K562 (cell line): ENCODE results near the gene MTARC2. TPM values are rescaled to one million over a fixed set of nuclear protein-coding genes. Genes with fewer than 3 reads are reported as not detected.

Experiments used
- ATAC-seq: fragments of 200-7000 bp; cut with Tn5 transposase; 3 replicates; pipeline ENCODE4 v1.9.1; 2020; ENCODE audit warnings: moderate library complexity
- BruUV-seq: library from RNA; stranded (reverse); fragments of 400-500 nt; replicated peaks from 2 replicates; lab custom pipeline; 2021; lab: Mats Ljungman, UMichigan
- CTCF ChIA-PET: fragments of 300-600 bp; formaldehyde crosslinking; extraction: SDS; loops from one replicate; lab custom pipeline; 2021; ENCODE audit warnings: low intra/inter-chr PET ratio; lab: Yijun Ruan, JAX
- POLR2A ChIA-PET: fragments of 300-600, 350-650 bp; sonication (Branson Sonifier 250); formaldehyde crosslinking; extraction: SDS; loops from one replicate; lab custom pipeline; 2021; ENCODE audit warnings: antibody characterized with exemption, inconsistent platforms; lab: Yijun Ruan, JAX
- DNase-seq, 4 experiments: peaks; one replicate each; pipeline versions ENCODE4 v3.0.0 to v3.0.0-alpha.2; 2011 to 2018; ENCODE audit warnings: low spot score in 3 of 4, mixed read lengths in 3 of 4; ENCODE audit errors: extremely low read depth in 1 of 4
- FAIRE-seq: peaks from 2 replicates; lab custom pipeline; 2011; peaks lifted over from hg19 to GRCh38; lab: Jason Lieb, UNC
- H2AFZ ChIP-seq: 2 replicates; pipeline ENCODE4 v1.6.0; 2011; ENCODE audit warnings: low read depth, low read length, control low read depth, inconsistent platforms
- H3K27ac ChIP-seq: fragments of 200-600 bp; 3 replicates; pipeline ENCODE4 v1.8.0; 2011; ENCODE audit warnings: low read depth, mild to moderate bottlenecking, control low read depth, inconsistent platforms, low read length, moderate library complexity, mixed read lengths; ENCODE audit errors: extremely low read depth
- H3K27me3 ChIP-seq, 2 experiments: fragments of 300-600 bp in 1 of 2; 2 replicates in 1 of 2; 3 replicates in 1 of 2; pipeline versions ENCODE4 v1.6.0 to v1.8.0; 2011; ENCODE audit warnings: inconsistent platforms in 2 of 2, low read length in 2 of 2, mild to moderate bottlenecking in 1 of 2, mixed read lengths in 1 of 2, moderate library complexity in 1 of 2; ENCODE audit not compliant: control insufficient read depth in 2 of 2, insufficient read depth in 2 of 2
- H3K36me3 ChIP-seq: fragments of 300-600 bp; 3 replicates; pipeline ENCODE4 v1.8.0; 2011; ENCODE audit warnings: mild to moderate bottlenecking, low read length, inconsistent platforms; ENCODE audit not compliant: control insufficient read depth, insufficient read depth
- H3K4me1 ChIP-seq, 2 experiments: fragments of 200-600 bp in 1 of 2; replicated peaks in 1 of 2; 2 replicates in 1 of 2; 3 replicates in 1 of 2; pipeline versions ENCODE4 v1.5.1 to v1.8.0; 2011; ENCODE audit warnings: inconsistent platforms in 2 of 2, low read length in 2 of 2, mild to moderate bottlenecking in 1 of 2, mixed read lengths in 1 of 2, moderate library complexity in 1 of 2; ENCODE audit not compliant: control insufficient read depth in 2 of 2, insufficient read depth in 2 of 2
- H3K4me2 ChIP-seq: 2 replicates; pipeline ENCODE4 v1.6.1; 2011; ENCODE audit warnings: low read length, control low read depth, inconsistent platforms, mixed read lengths; ENCODE audit not compliant: insufficient read depth
- H3K4me3 ChIP-seq: fragments of 200-600 bp; sonication (generic), shearing (Covaris generic); 2 replicates; pipeline ENCODE4 v1.5.1; 2016; ENCODE audit warnings: control low read depth, inconsistent platforms
- H3K79me2 ChIP-seq: fragments of 200-600 bp; 3 replicates; pipeline ENCODE4 v1.8.0; 2011; ENCODE audit warnings: low read length, inconsistent platforms; ENCODE audit not compliant: control insufficient read depth, insufficient read depth
- H3K9ac ChIP-seq, 2 experiments: 2 replicates each; pipeline versions ENCODE4 v1.6.0 to v1.6.1; 2011; ENCODE audit warnings: low read depth in 2 of 2, low read length in 2 of 2, control low read depth in 1 of 2, inconsistent platforms in 1 of 2, mild to moderate bottlenecking in 1 of 2, mixed read lengths in 1 of 2; ENCODE audit not compliant: insufficient read depth in 1 of 2
- H3K9me1 ChIP-seq: one replicate; pipeline ENCODE4 v1.6.0; 2011; ENCODE audit warnings: inconsistent platforms, mild to moderate bottlenecking, low read length, moderate library complexity; ENCODE audit not compliant: control insufficient read depth, insufficient read depth
- H3K9me3 ChIP-seq: replicated peaks from 2 replicates; pipeline ENCODE4 v1.5.1; 2011; ENCODE audit warnings: low read depth, low read length, inconsistent platforms; ENCODE audit not compliant: control insufficient read depth, insufficient read depth
- H4K20me1 ChIP-seq: replicated peaks from 2 replicates; pipeline ENCODE4 v1.6.1; 2011; ENCODE audit warnings: low read length, inconsistent platforms, mixed read lengths; ENCODE audit not compliant: control insufficient read depth, insufficient read depth
- BRD9 ChIP-seq: fragments of 450-650 bp; IDR thresholded peaks from 2 replicates; pipeline ENCODE4 v1.6.1; 2018; ENCODE audit warnings: low read depth; ENCODE audit not compliant: partially characterized antibody
- ESRRA ChIP-seq: fragments of 450-650 bp; IDR thresholded peaks from 2 replicates; pipeline ENCODE4 v1.6.1; 2014; ENCODE audit warnings: low read depth, mild to moderate bottlenecking, moderate library complexity, borderline replicate concordance
- EWSR1 ChIP-seq: fragments of 450-650 bp; IDR thresholded peaks from 2 replicates; pipeline ENCODE4 v1.6.1; 2018; ENCODE audit warnings: borderline replicate concordance, mild to moderate bottlenecking, low read depth, moderate library complexity; ENCODE audit not compliant: partially characterized antibody
- FOXP4 ChIP-seq: sonication (generic); formaldehyde crosslinking; IDR thresholded peaks from 2 replicates; pipeline ENCODE4 v1.8.0; 2022; ENCODE audit warnings: mild to moderate bottlenecking, missing genetic modification reagents, borderline replicate concordance
- MYC ChIP-seq, 2 experiments: fragments of 250-450 bp in 1 of 2; sonication (Bioruptor Pico) in 1 of 2; IDR thresholded peaks; 2 replicates each; pipeline versions ENCODE4 v1.5.1 to v1.6.1; 2012 to 2021; ENCODE audit warnings: low read depth in 2 of 2, borderline replicate concordance in 1 of 2, improper control_type of control experiment in 1 of 2, low read length in 1 of 2, mild to moderate bottlenecking in 1 of 2, moderate library complexity in 1 of 2
- PCBP1 ChIP-seq: fragments of 200-400 bp; formaldehyde crosslinking; IDR thresholded peaks from 2 replicates; pipeline ENCODE4 v1.6.1; 2018; ENCODE audit warnings: mild to moderate bottlenecking, low read depth, low read length; ENCODE audit not compliant: poor library complexity, severe bottlenecking
- PRPF4 ChIP-seq: fragments of 200-400 bp; formaldehyde crosslinking; IDR thresholded peaks from one replicate; pipeline ENCODE4 v1.6.1; 2017; ENCODE audit warnings: low read length, low read depth, mild to moderate bottlenecking; ENCODE audit not compliant: insufficient read depth, poor library complexity, severe bottlenecking
- SOX6 ChIP-seq: fragments of 450-650 bp; IDR thresholded peaks from 2 replicates; pipeline ENCODE4 v1.6.1; 2014; ENCODE audit warnings: mild to moderate bottlenecking
- XRCC5 ChIP-seq: fragments of 200-400 bp; formaldehyde crosslinking; IDR thresholded peaks from 2 replicates; pipeline ENCODE4 v1.6.1; 2017; ENCODE audit warnings: low read depth, mild to moderate bottlenecking, low read length
- ZBTB34 ChIP-seq: fragments of 250-450 bp; sonication (Bioruptor Pico); IDR thresholded peaks from 2 replicates; pipeline ENCODE4 v1.8.0; 2021; ENCODE audit warnings: mild to moderate bottlenecking, moderate library complexity
- ZNF124 ChIP-seq: sonication (generic); formaldehyde crosslinking; IDR thresholded peaks from 2 replicates; pipeline ENCODE4 v1.8.1; 2022; ENCODE audit warnings: missing genetic modification reagents
- ZNF444 ChIP-seq: fragments of 250-450 bp; sonication (Bioruptor Pico); IDR thresholded peaks from 2 replicates; pipeline ENCODE4 v1.4.0; 2020; ENCODE audit warnings: mild to moderate bottlenecking, moderate library complexity
- ZNF639 ChIP-seq, 2 experiments: fragments of 200-800 bp in 1 of 2; sonication (Bioruptor generic) in 1 of 2; sonication (generic) in 1 of 2; formaldehyde crosslinking in 1 of 2; IDR thresholded peaks in 1 of 2; conservative IDR thresholded peaks in 1 of 2; 2 replicates each; pipeline versions ENCODE4 v1.5.0 to v1.6.1; 2016 to 2020; ENCODE audit warnings: missing compliant biosample characterization in 1 of 2, missing genetic modification characterization in 1 of 2, missing genetic modification reagents in 1 of 2
- WGBS: fragments of 100-300 bp; shearing (Covaris generic); methylation state at CpG from one replicate; pipeline ENCODE4 v1.1.6; 2016; ENCODE audit warnings: low coverage, mixed read lengths; ENCODE audit not compliant: insufficient coverage; ENCODE audit errors: missing lambda C conversion rate; 5-methylcytosine and 5-hydroxymethylcytosine counted together
- in situ Hi-C: fragments of 300-500 bp; cut with MboI; formaldehyde crosslinking; loops from 4 replicates; pipeline ENCODE4 v1.15.0; 2018; ENCODE audit warnings: inconsistent platforms, mixed read lengths
- intact Hi-C: fragments of 100-400 bp; cut with micrococcal nuclease; formaldehyde crosslinking; loops from 2 replicates; pipeline ENCODE4 v1.14.2; 2022
- polyA plus RNA-seq, 8 experiments: library from polyadenylated mRNA; depleted of rRNA in 4 of 8; stranded (reverse) in 5 of 8; unstranded in 3 of 8; fragments of >200 nt; fragmentation: Nextera tagmentation in 2 of 8; fragmentation: Illumina TruSeq in 1 of 8; extraction: Ambion mirVana in 2 of 8; extraction: Trizol in 1 of 8; gene quantifications; 2 replicates each; pipeline versions ENCODE4 v1.2.1 to v1.2.3, GENCODE V29; 2011 to 2014; ENCODE audit warnings: inconsistent platforms in 1 of 8, missing spikeins in 1 of 8
- total RNA-seq, 7 experiments: library from RNA; depleted of rRNA in 6 of 7; stranded (reverse); fragments of >200 nt in 6 of 7; fragmentation: Illumina TruSeq in 2 of 7; extraction: Trizol in 2 of 7; gene quantifications; 2 replicates each; pipeline versions ENCODE4 v1.2.1 to v1.2.3, GENCODE V29; 2011 to 2021; ENCODE audit warnings: low replicate concordance in 1 of 7

The MTARC2 gene
- total and polyA plus RNA-seq, 9 of the 15 experiments (the other 6 are each of a cell fraction or from before 2014, with no cell fraction given): 0.03 to 0.35 TPM; not detected in 7

DNA sequence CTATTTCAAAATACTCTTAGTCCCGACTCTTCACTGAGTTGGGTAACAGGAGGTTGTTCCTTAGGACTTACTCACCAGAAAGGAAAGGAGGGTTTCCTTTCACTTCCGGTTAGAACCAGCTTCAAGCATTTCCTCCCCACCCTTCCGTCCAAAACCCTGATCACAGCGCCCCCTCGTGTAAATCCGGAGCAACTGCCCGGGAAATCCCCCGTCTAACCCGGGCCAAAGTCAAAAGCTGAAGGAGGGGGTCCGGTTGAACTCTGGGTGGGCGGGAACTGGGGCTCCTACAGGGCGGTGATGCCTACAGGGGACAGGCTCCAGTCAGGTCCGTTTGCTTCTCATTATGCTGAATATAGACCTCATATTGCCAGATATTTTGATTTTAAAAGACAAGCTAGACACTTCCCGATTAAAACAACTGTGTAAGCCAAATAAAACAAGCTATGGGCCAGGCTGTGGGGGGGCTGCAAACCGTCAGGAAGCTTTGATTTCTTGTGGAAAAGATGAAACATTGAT is 15.0 kb upstream of the MTARC2 start (continued):
- TF ChIP-seq EWSR1 (no peak), ESRRA (no peak)

GRCh38 chr1:220734571-220735326 is 13.4 kb upstream of the MTARC2 start:
- Histone ChIP-seq H3K9me1 (no peaks in the 10 kb centered on the region), H3K36me3 (no peaks in the 10 kb centered on the region), H2AFZ (no peak overlapping the region), H3K4me1 (no peaks in the 10 kb centered on the region), H4K20me1 (no peaks in the 10 kb centered on the region), H3K9me3 (no peaks in the 10 kb centered on the region), H3K9ac (no peak overlapping the region), H3K27ac (no peak overlapping the region), H3K4me2 (no peak overlapping the region), H3K4me3 (no peak overlapping the region), H3K79me2 (no peaks in the 10 kb centered on the region), H3K27me3 (peaks cover 3 to 4% of the 10 kb centered on the region in 2 experiments; a peak in 1 of 5 replicates)
- in situ Hi-C loops (no loop called here), intact Hi-C loops (loop anchor here (5.0 kb wide), 1 partner anchor 437 kb away; no protein-coding TSS in a partner anchor)
- BruUV-seq: no TSS peak
- ChIA-PET CTCF (no interaction called here), POLR2A (no interaction called here)
- ATAC-seq (no peak), FAIRE-seq (no peak), DNase-seq (no peak)
- WGBS: 2% methylated on average over 11 of the region's 11 CpGs
- TF ChIP-seq MYC (IDR thresholded peaks at IDR 0.05; ENCODE audit: low read depth, low read length) (no peak), MYC (CRISPR knock-in tag; IDR thresholded peaks at IDR 0.05; ENCODE audit: borderline replicate concordance, low read depth) (no peak), ZNF124 (no peak), PRPF4 (no peak), XRCC5 (no peak), ZBTB34 (CRISPR knock-in tag) (no peak), BRD9 (no peak), SOX6 (no peak), ZNF444 (CRISPR knock-in tag) (no peak), FOXP4 (CRISPR knock-in tag) (no peak), ZNF639 (CRISPR knock-in tag; conservative IDR thresholded peaks at IDR 0.05 in 1 of 2, IDR thresholded peaks at IDR 0.05 in 1 of 2) (no peak), PCBP1 (no peak)
